NCI-H2107 treated with DMSO at 0.1 percent for 48 hours (cell line): ENCODE results near the gene TET1.
A peak's percentile ranks its signal among the peaks of the same experiment; 100 is the strongest.
"Not testable (repeated sequence)": the region's sequence is repeated elsewhere in the genome, so short reads cannot be mapped to it uniquely, and the experiment has no call there.

ENCODE experiments used
- DNase-seq: peaks from one replicate; lab custom pipeline; 2025; ENCODE audit not compliant: unreplicated experiment; lab: John Stamatoyannopoulos, UW

The TET1 gene

GRCh38 chr10:68560186-68560942, at the start of gene TET1:
Gene TET1 (plus strand): TSS chr10:68560337. CDS start chr10:68572339, 12,002 bp downstream.
- DNase-seq = no peak

- DNase-seq = not testable (repeated sequence)
Observed at GRCh38 chr10:68516216-68516615, 43.9 kb upstream of the TET1 start.

DNA sequence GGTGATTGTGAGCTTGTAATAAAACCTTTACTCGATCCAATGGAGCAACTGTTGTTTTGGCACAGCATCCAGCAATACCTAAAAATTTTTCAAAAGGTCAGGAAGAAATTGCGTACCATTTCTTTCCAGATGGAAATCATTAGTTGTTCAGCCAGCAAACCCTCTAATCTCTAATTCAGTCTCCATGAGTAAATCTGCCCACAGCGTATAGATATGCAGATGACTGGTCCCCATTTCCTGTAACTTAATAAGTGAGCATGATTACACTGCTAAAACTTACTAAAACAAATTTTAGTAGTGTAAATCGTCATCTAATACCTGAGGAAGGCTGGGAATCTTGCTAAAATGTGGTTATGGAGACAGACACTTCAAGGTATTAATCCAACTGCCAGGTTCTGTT, 43.4 kb upstream of the TET1 start:
- DNase-seq = no peak

GRCh38 chr10:68517188-68517587, 42.9 kb upstream of the TET1 start:
- DNase-seq = no peak

GRCh38 chr10:68518609-68519008, 41.5 kb upstream of the TET1 start:
- DNase-seq = not testable (repeated sequence)

GRCh38 chr10:68525490-68526038, 34.6 kb upstream of the TET1 start:
- not testable (repeated sequence) for DNase-seq

- no peak for DNase-seq
Observed at GRCh38 chr10:68526634-68527307, 33.4 kb upstream of the TET1 start.

DNA sequence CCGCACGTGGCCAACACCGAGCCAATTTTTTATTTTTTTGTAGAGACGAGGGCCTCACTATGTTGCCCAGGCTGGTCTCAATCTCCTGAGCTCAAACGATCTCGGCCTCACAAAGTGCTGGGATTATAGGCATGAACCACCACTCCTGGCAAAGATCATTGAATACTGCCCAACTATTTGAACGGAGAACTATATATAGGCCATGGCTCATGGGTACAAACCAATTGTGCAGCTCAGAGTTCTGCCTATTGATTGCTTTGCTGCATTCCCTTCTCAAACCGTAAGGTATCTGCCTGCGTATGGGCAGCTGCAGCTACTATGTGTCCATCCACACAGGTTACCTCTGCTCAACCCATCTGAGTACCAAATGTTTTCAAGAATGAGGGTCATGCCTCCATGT, 23.2 kb upstream of the TET1 start:
- DNase-seq = no peak

- DNase-seq = no peak
Observed at GRCh38 chr10:68537796-68538195, 22.3 kb upstream of the TET1 start.

- DNase-seq = no peak
Observed at GRCh38 chr10:68543004-68543918, 16.9 kb upstream of the TET1 start.

DNA sequence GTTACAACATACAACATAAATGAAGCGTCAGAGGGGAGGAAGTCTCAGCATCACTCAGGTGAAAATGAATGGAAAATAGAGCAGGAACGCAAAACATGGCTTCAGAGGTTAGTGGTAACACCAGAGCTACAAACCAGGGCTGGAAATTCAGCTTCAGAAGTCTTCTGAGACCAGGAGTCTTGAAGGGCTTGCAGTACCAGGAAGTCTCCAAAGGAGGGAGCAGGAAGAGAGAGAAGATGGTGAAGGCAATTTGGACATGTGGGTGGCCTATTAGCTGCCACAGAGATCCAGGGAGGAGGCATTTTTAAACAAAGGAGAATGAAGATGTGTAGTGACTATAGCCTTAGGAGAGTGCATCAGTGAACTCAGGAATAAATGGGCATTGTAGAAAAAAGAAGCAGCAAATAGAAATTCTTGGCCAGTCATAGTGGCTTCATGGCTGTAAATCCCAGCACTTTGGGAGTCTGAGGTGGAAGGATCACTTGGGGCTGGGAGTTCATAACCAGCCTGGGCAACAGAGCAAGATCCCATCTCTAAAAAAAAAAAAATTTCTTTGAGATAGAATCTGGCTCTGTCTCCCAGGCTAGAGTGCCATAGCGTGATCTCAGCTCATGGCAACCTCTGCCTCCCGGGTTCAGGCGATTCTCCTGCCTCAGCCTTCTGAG, 9.3 kb upstream of the TET1 start:
- peak; percentile 55 for DNase-seq

DNA sequence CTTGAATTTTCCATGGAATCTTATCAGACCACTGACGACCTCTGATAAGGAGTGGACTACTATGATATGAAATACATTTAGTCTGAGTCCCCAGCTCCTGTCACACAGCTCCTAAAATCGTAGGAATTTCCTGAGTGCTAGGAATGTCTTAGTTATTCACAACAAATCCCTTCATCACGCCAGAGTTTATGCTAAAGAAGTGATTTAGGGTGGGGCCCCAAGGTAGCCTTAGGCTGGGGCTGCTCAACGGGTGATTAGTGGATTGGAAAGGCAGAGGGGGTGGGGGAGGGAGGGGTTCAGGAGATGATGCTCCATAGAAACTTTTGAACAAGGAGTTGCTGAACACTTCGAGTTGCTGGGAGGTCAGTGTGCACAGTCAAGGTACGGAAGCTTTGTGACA, 7.0 kb upstream of the TET1 start:
- DNase-seq = no peak

DNA sequence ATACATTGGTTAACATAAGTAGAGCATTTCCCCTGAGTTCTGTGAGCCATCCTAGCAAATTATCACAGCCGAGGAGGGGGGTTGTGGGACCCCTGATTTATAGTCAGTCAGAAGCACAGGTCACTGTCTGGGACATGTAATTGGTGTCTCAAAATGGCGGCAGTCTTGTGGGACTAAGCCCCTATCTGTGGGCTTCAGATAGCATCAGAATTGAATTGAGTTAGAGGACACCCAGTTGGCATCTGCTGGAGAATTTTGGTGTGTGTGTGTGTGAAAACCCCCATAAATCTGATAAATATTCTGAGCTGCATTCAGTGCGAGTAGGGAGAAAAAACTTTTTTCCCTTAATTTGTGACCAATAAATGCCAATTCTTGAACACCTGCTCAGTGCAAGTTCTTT, 6.5 kb upstream of the TET1 start:
- DNase-seq = no peak

DNA sequence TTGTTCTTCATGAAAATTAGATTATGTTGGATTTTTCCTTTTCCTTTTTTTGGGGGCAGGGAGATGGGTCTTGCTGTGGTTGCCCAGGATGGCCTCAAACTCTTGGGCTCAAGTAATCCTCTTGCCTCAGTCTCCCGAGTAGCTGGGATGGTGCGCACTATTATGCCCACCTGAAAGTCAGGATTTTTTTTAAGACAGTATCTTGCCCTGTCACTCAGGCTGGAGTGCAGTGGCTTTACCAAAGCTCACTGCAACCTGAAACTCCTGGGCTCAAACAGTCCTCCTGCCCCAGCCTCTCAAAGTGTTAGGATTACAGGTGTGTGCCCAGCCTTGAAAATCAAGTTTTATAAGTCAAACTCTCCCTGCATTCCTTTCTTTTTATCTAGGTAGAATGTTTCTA, 1.7 kb upstream of the TET1 start:
- DNase-seq = no peak

DNA sequence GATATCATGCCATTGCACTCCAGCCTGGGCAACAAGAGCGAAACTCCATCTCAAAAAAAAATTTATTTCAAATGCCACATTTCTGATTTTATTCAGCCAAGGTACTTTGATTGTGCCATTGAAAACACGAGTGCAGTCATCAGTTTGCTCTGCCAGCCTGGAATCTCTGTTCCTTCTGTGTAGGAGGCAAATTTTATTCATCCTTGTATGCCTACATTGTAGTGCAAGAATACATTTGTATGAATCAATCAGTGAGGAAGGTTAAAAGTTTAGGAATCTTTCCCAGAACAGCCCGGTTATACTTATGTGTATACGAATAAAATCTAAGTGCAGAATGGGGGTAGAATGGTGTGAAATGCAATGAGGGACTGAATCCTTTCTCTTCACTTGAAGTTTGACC, 886 bp upstream of the TET1 start:
- DNase-seq = no peak

- DNase-seq = no peak
Observed at GRCh38 chr10:68559841-68560185, 324 bp upstream of the TET1 start.

DNA sequence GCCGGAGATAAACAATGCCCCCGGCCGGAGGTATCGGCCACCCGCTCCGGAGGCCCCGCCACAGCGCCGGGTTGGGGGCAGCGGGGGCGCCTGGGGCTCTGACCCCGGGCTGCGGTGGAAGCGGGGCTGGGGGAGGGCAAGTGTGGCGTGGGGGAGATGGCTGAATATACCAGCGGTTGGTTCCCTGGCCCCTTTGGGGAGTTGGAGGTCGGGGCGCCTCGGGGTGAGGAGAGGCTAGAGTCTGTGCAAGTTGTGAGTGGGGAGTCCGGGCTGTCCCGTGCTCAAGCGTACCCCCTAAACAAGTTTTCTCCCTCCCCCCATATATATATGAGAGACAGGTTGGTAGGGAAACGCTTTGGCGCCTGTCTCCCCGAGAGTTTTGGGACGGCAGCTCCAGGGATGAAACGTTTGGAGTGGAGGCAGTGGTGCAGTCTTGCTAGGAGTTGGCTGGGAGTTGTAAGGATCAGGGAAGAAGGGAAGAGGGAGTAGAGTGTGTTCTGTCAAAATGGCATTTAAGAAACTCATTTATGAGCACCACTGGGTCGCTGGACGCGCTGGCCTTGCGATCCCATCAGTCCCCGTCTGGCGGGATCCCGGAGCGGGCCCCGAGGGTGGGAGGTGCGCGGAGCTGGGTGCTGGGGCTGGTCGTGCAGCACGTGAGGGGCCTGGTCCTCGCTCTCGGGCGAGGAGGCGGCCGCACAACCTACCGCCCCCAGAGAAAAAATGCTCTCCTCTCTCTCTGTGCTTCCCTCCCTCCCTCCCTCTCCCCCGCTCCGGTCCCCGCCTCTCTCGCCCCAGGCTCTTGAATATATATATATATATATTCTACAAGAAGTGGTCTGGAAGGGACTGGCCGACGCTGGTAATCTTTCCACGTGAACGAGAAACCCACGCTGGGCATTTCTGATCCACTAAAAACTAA, 1.1 kb downstream of the TET1 start:
- no peak for DNase-seq

- DNase-seq = peak; percentile 23
Observed at GRCh38 chr10:68561865-68562649, 1.9 kb downstream of the TET1 start.
